Mesenchymal stem cell (in vitro differentiated cells and primary cell): ENCODE results near the gene VAX1.

Experiments used
- DNase-seq: peaks from one replicate; pipeline ENCODE4 v3.0.0-alpha.2; 2013
- H2AFZ ChIP-seq: one replicate; pipeline ENCODE4 v1.6.1; 2013; ENCODE audit warnings: low read depth, mild to moderate bottlenecking, control low read depth, inconsistent platforms, low read length, moderate library complexity
- H2AK5ac ChIP-seq: 2 replicates; pipeline ENCODE4 v1.6.1; 2013; ENCODE audit warnings: low read length, moderate library complexity, mild to moderate bottlenecking, inconsistent platforms; ENCODE audit not compliant: severe bottlenecking
- H2BK120ac ChIP-seq: one replicate; pipeline ENCODE4 v1.6.1; 2013; ENCODE audit warnings: low read depth, mild to moderate bottlenecking, inconsistent platforms, low read length, moderate library complexity
- H2BK12ac ChIP-seq, 2 experiments: one replicate each; pipeline ENCODE4 v1.6.1; 2013; ENCODE audit warnings: inconsistent platforms in 2 of 2, low read length in 2 of 2, mild to moderate bottlenecking in 2 of 2, moderate library complexity in 2 of 2, control low read depth in 1 of 2
- H2BK15ac ChIP-seq: one replicate; pipeline ENCODE4 v1.6.1; 2013; ENCODE audit warnings: mild to moderate bottlenecking, low read depth, inconsistent platforms; ENCODE audit not compliant: poor library complexity, severe bottlenecking
- H2BK5ac ChIP-seq: 2 replicates; pipeline ENCODE4 v1.6.1; 2013; ENCODE audit warnings: low read depth, mild to moderate bottlenecking, low read length, control low read depth, inconsistent platforms; ENCODE audit not compliant: poor library complexity, severe bottlenecking
- H3K14ac ChIP-seq, 2 experiments: one replicate each; pipeline ENCODE4 v1.6.1; 2013; ENCODE audit warnings: inconsistent platforms in 2 of 2, low read length in 2 of 2, control low read depth in 1 of 2, mild to moderate bottlenecking in 1 of 2, moderate library complexity in 1 of 2
- H3K18ac ChIP-seq, 2 experiments: one replicate each; pipeline ENCODE4 v1.6.1; 2013; ENCODE audit warnings: inconsistent platforms in 2 of 2, low read length in 2 of 2, control low read depth in 1 of 2, low read depth in 1 of 2, mild to moderate bottlenecking in 1 of 2
- H3K23ac ChIP-seq, 2 experiments: one replicate each; pipeline ENCODE4 v1.6.1; 2013; ENCODE audit warnings: inconsistent platforms in 2 of 2, low read length in 2 of 2, mild to moderate bottlenecking in 2 of 2, moderate library complexity in 2 of 2, control low read depth in 1 of 2
- H3K27ac ChIP-seq: 2 replicates; pipeline ENCODE4 v1.5.1; 2013; ENCODE audit warnings: mild to moderate bottlenecking, moderate library complexity, low read length, control low read depth, inconsistent platforms; ENCODE audit not compliant: poor library complexity, severe bottlenecking
- H3K27me3 ChIP-seq, 2 experiments: 2 replicates each; pipeline versions ENCODE4 v1.6.1 to v1.7.0; 2013; ENCODE audit warnings: low read length in 2 of 2, mild to moderate bottlenecking in 2 of 2, moderate library complexity in 2 of 2, control low read depth in 1 of 2, inconsistent platforms in 1 of 2; ENCODE audit not compliant: control insufficient read depth in 1 of 2, insufficient read depth in 1 of 2
- H3K36me3 ChIP-seq, 2 experiments: 2 replicates each; pipeline versions ENCODE4 v1.6.1 to v1.7.0; 2013; ENCODE audit warnings: low read length in 2 of 2, control low read depth in 1 of 2, inconsistent platforms in 1 of 2, low read depth in 1 of 2, mild to moderate bottlenecking in 1 of 2; ENCODE audit not compliant: insufficient read depth in 2 of 2, control insufficient read depth in 1 of 2
- H3K4ac ChIP-seq, 2 experiments: one replicate each; pipeline ENCODE4 v1.6.1; 2013; ENCODE audit warnings: inconsistent platforms in 2 of 2, low read length in 2 of 2, mild to moderate bottlenecking in 2 of 2, moderate library complexity in 2 of 2, control low read depth in 1 of 2, low read depth in 1 of 2
- H3K4me1 ChIP-seq: 2 replicates; pipeline ENCODE4 v1.6.1; 2013; ENCODE audit warnings: low read depth, low read length, control low read depth; ENCODE audit not compliant: control insufficient read depth, insufficient read depth
- H3K4me2 ChIP-seq: 2 replicates; pipeline ENCODE4 v1.6.1; 2013; ENCODE audit warnings: low read length, mild to moderate bottlenecking, inconsistent platforms; ENCODE audit not compliant: poor library complexity, severe bottlenecking
- H3K4me3 ChIP-seq, 2 experiments: 2 replicates each; pipeline versions ENCODE4 v1.5.1 to v1.7.0; 2013; ENCODE audit warnings: low read length in 2 of 2, mild to moderate bottlenecking in 2 of 2, control low read depth in 1 of 2, low read depth in 1 of 2; ENCODE audit not compliant: insufficient read depth in 1 of 2
- H3K79me1 ChIP-seq: replicated peaks from 2 replicates; pipeline ENCODE4 v1.6.1; 2013; ENCODE audit warnings: mild to moderate bottlenecking, control low read depth, low read length, inconsistent platforms; ENCODE audit not compliant: poor library complexity, severe bottlenecking
- H3K9ac ChIP-seq: 2 replicates; pipeline ENCODE4 v1.7.0; 2013; ENCODE audit warnings: mild to moderate bottlenecking, low read length, moderate library complexity
- H3K9me3 ChIP-seq: 2 replicates; pipeline ENCODE4 v1.7.0; 2013; ENCODE audit warnings: mild to moderate bottlenecking, low read length; ENCODE audit not compliant: control insufficient read depth
- H4K8ac ChIP-seq: one replicate; pipeline ENCODE4 v1.6.1; 2013; ENCODE audit warnings: inconsistent platforms, mild to moderate bottlenecking, low read length, moderate library complexity
- H4K91ac ChIP-seq: one replicate; pipeline ENCODE4 v1.6.1; 2013; ENCODE audit warnings: mild to moderate bottlenecking, low read length, inconsistent platforms
- WGBS: methylation state at CpG from one replicate; pipeline ENCODE4 v1.1.7; 2013; ENCODE audit warnings: mixed read lengths; 5-methylcytosine and 5-hydroxymethylcytosine counted together

Gene VAX1

GRCh38 chr10:117136391-117136975 lies 1.6 kb downstream of the VAX1 start:
- Histone ChIP-seq H3K4ac (no peak overlapping the region), H3K14ac (no peak overlapping the region), H3K27me3 (peaks cover 91 to 93% of the 10 kb centered on the region in 2 experiments), H2AK5ac (no peak overlapping the region), H3K9me3 (peaks cover 1% of the 10 kb centered on the region), H3K4me3 (peak overlapping the region in 1 of 2 experiments; percentile 64), H3K36me3 (no peaks in the 10 kb centered on the region), H3K79me1 (no peaks in the 10 kb centered on the region), H3K4me1 (peaks cover 41% of the 10 kb centered on the region), H2BK5ac (no peak overlapping the region), H4K8ac (no peak overlapping the region), H2AFZ (no peak overlapping the region), H4K91ac (no peak overlapping the region), H3K9ac (no peak overlapping the region), H3K23ac (no peak overlapping the region), H2BK12ac (no peak overlapping the region), H3K4me2 (peak overlapping the region; percentile 92), H2BK120ac (no peak overlapping the region), H2BK15ac (no peak overlapping the region), H3K27ac (no peak overlapping the region), H3K18ac (no peak overlapping the region)
- 41% methylated on average over 33 of the region's 34 CpGs for WGBS
- DNase-seq, result no peak

GRCh38 chr10:117135480-117136140 lies 2.5 kb downstream of the VAX1 start:
- Histone ChIP-seq H3K4me1 (peaks cover 44% of the 10 kb centered on the region), H3K27me3 (peaks cover 91 to 94% of the 10 kb centered on the region in 2 experiments), H3K4me3 (no peak overlapping the region), H2BK12ac (no peak overlapping the region), H2AK5ac (no peak overlapping the region), H2BK15ac (no peak overlapping the region), H3K79me1 (no peaks in the 10 kb centered on the region), H3K9me3 (no peaks in the 10 kb centered on the region), H2AFZ (no peak overlapping the region), H4K8ac (no peak overlapping the region), H4K91ac (no peak overlapping the region), H3K4me2 (no peak overlapping the region), H3K23ac (no peak overlapping the region), H3K18ac (no peak overlapping the region), H3K36me3 (no peaks in the 10 kb centered on the region), H3K14ac (no peak overlapping the region), H3K27ac (no peak overlapping the region), H2BK120ac (no peak overlapping the region), H3K4ac (no peak overlapping the region), H3K9ac (no peak overlapping the region), H2BK5ac (no peak overlapping the region)
- 94% methylated on average over 4 of the region's 4 CpGs for WGBS
- DNase-seq, result no peak

- Histone ChIP-seq H3K4me2 (no peak overlapping the region), H3K36me3 (no peaks in the 10 kb centered on the region), H2BK120ac (no peak overlapping the region), H4K8ac (no peak overlapping the region), H3K4me1 (peaks cover 44% of the 10 kb centered on the region), H3K4ac (no peak overlapping the region), H2AK5ac (no peak overlapping the region), H4K91ac (no peak overlapping the region), H3K4me3 (no peak overlapping the region), H3K23ac (no peak overlapping the region), H3K27me3 (peaks cover 91 to 94% of the 10 kb centered on the region in 2 experiments), H3K14ac (no peak overlapping the region), H3K27ac (no peak overlapping the region), H2BK15ac (no peak overlapping the region), H2AFZ (peak overlapping the region; percentile 14), H3K79me1 (no peaks in the 10 kb centered on the region), H2BK5ac (no peak overlapping the region), H2BK12ac (no peak overlapping the region), H3K9me3 (no peaks in the 10 kb centered on the region), H3K18ac (no peak overlapping the region), H3K9ac (no peak overlapping the region)
- 40% methylated on average over 5 of the region's 6 CpGs for WGBS
- DNase-seq, result no peak
These were observed 3.1 kb downstream of the VAX1 start for GRCh38 chr10:117135026-117135372.

- H2BK5ac ChIP-seq, result no peak overlapping the region
- H3K4ac ChIP-seq, result no peak overlapping the region
- no peak overlapping the region for H3K27ac ChIP-seq
- peaks cover 92 to 97% of the 10 kb centered on the region in 2 experiments for H3K27me3 ChIP-seq
- no peak overlapping the region for H3K23ac ChIP-seq
- H3K18ac ChIP-seq, result no peak overlapping the region
- H4K91ac ChIP-seq, result no peak overlapping the region
- H2BK15ac ChIP-seq, result no peak overlapping the region
- WGBS, result 4% methylated on average over 35 of the region's 72 CpGs
- no peaks in the 10 kb centered on the region for H3K9me3 ChIP-seq
- H2AFZ ChIP-seq, result peak overlapping the region; percentile 14
- no peaks in the 10 kb centered on the region for H3K79me1 ChIP-seq
- H3K9ac ChIP-seq, result no peak overlapping the region
- peak overlapping the region; percentile 74 for H3K4me2 ChIP-seq
- no peak overlapping the region for H2AK5ac ChIP-seq
- no peaks in the 10 kb centered on the region for H3K36me3 ChIP-seq
- H4K8ac ChIP-seq, result no peak overlapping the region
- H2BK12ac ChIP-seq, result no peak overlapping the region
- H3K4me3 ChIP-seq, result peak overlapping the region in 1 of 2 experiments; percentile 46
- peaks cover 41% of the 10 kb centered on the region for H3K4me1 ChIP-seq
- DNase-seq, result no peak
- no peak overlapping the region for H3K14ac ChIP-seq
- H2BK120ac ChIP-seq, result no peak overlapping the region
These were observed 3.6 kb downstream of the VAX1 start for GRCh38 chr10:117134306-117135025.
